ENCODE results near the gene IGSF9B.

- TF ChIP-seq CTCF (IDR thresholded peaks at IDR 0.05) (no peak), EZH2 (IDR thresholded peaks at IDR 0.05) (no peak), EZH2phosphoT487 (IDR thresholded peaks at IDR 0.05) (no peak)
Observed at GRCh38 chr11:133966172-133966651, 9.4 kb upstream of the IGSF9B start.

Data from neural progenitor cell (in vitro differentiated cells).